Sciatic nerve (tissue), 2 donors: ENCODE data around the gene GBX1. TPM values are rescaled to one million over a fixed set of nuclear protein-coding genes. Genes with fewer than 3 reads are reported as not detected.

Experiments used
- ATAC-seq: fragments of 200-7000 bp; cut with Tn5 transposase; one replicate; pipeline ENCODE4 v1.9.1; 2020; ENCODE audit warnings: mild to moderate bottlenecking, moderate library complexity
- DNase-seq: peaks from one replicate; pipeline ENCODE4 v3.0.0-alpha.2; 2020; ENCODE audit warnings: low spot score
- intact Hi-C: fragments of 100-400 bp; cut with DNase I; formaldehyde crosslinking; loops from one replicate; pipeline ENCODE4 v1.14.2; 2022
- total RNA-seq: library from RNA; stranded (reverse); fragmentation: NEBNext Ultra II Directional; extraction: Animal tissue kit (Norgen Biotek cat#: 25700); gene quantifications from one replicate; pipeline ENCODE4 v1.2.1, GENCODE V29; 2021
- donor health status: DM: no; HTN: no; CAD: no.
- donor health status: DM: no; HTN: no; CAD: no.

Gene GBX1
- total RNA-seq, 1 donor from 2014 or later, result not detected

DNA sequence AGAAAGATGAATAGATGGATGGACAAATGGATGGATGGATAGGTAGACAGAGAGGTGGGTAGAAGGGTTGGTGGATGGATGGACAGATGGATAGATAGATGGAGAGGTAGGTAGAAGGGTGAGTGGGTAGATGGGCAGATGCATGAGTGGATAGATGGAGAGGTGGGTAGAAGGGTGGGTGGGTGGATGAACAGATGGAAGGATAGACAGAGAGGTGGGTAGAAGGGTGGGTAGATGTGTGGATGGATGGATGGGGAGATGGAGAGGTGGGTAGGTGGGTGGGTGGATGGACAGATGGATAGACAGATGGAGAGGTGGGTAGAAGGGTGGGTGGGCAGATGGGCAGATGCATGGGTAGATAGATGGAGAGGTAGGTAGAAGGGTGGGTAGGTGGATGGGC lies 30.4 kb upstream of the GBX1 start:
- ATAC-seq (no peak), DNase-seq (no peak)
- intact Hi-C loops, result no loop called here

DNA sequence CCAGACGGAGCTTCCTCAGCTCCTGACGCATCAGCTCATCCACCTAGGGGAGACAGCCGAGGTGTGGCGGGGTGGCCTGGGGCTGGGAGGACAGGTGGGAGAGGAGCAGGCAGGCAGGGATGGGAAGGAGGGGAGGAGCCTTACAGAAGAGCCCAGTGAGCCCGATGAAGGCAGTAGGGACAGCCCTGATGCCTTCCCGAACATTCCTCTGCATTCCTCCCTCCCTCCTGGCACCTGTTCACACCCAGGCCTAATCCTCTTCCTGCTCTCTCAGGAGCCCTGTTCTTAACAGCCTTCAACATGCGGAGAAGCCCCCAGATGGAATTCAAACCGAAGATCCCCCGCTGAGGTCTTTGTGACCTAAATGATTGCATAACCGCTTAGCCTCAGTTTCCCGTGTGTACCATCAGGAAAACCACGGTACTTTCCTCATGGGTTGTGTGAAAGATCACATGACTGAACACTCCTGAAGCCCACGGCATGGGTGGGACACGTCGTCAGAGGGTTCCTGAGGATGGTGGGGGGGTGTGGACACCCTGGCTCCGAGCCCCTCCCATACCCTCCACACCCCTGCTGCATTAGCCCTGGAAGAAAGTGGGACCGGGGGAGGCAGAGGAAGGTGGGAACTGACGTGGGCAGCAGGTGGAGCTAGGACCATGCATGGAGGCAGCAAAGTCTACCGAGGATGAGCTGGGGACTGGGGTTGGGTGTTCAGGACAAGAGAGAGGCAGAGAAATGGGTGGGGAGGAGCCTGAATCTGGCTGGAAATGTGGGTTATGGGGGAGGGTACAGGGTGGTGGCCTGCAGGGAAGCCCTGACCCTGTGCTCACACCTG lies 28.3 kb upstream of the GBX1 start:
- no peak for ATAC-seq
- intact Hi-C loops, result no loop called here

DNA sequence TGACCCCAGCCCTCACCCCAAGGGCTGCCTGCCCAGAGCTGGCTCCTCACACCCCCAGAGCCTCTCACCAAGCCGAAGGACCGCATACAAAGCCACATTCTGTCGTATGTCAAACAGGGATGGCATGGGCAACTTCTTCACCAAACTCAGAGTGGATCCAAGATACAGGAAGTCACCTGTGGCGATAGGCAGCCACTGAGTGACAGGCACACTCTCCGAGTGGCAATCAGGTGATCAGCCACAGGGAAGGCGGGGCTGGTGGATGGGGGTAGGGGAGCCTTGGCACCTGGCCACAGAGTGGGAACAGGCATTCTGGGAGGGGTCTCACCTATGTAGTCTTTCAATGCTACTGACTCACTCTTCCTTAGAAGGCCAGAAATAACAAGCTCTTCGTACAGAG lies 26.7 kb upstream of the GBX1 start:
- DNase-seq, result no peak
- no peak for ATAC-seq
- intact Hi-C loops, result no loop called here

More for the DNA sequence above, 28.3 kb upstream of the GBX1 start:
- no peak for DNase-seq

DNA sequence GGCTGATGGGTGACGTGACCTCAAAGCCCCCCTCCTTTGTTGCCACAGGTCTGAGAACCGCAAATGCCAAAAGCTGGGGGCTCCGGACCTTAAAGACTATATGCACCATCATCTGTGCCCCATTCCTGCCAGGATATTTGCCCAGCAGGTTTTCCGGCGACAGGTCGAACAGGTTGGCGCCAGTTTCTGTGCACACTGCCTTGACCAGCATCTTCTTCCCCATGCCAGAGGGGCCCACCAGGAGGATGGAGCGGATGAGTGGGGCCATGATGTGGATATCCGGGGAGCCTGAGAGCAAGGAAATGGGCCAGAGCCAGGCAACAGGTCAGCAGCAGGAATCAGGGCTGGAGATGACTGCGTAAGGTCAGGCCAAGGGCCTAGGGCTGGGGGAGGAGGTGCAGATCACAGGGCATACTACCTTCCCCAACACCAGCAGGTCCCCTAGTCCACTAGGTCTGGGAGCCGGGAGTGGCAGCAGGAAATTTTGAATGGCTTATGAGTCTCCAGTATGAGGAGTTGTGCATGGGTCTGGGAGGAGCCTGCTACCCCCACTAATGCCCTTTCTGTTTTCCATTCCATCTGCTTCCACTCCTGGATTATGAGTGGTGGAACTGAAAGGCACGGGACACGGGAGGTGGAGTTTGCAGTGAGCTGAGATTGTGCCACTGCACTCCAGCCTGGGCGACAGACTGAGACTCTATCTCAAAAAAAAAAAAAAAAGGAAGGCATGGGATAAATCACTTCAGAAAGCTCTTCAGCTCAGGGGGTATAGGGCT lies 25.9 kb upstream of the GBX1 start:
- DNase-seq, result no peak
- ATAC-seq, result no peak
- intact Hi-C loops, result no loop called here

DNA sequence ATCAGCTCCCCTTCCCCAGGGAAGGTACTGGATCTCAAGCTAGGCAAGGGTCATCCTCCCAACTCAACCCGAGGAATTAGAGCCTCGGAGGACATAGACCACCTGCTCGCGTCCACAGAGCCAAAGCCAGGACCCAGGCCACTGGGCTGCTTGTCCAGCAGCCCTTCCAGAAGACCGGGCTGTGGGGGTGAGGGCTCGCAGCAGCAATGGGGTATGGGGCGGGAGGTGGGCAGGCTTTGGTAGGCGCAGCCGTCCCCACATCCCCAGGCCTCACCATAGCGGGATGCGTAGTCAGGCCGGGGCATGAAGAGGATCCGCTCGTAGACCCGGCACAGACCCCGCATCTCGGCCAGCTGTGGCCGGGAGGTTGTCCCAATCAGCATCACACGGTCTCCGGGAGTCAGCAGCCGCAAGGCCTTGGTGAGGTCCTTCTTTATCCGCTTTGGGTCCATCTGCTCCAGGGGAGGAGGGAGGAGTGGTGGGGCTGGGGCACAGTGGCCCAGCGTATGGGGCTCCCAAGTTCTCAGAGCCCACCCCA lies 24.6 kb upstream of the GBX1 start:
- DNase-seq, result no peak
- ATAC-seq, result no peak
- intact Hi-C loops, result no loop called here

DNA sequence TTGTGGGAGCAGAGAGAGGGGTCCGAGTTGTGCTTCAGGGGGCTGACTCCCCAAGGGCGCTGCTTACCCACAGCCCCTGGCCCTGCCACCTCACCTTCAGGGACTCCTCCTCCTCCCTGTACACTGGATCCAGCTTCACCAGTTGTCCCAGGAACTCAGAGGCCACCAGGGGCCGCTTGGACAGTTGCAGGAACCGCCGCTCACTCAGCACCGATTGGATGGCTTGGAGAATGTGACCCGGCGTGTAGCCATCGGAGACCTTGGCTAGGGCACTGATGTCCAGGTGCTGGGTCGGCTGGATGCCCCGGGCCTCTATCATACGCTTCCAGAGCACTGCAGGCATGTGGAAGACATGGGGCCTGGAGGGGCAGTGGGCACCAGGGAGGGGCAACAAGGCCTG lies 24.1 kb upstream of the GBX1 start:
- intact Hi-C loops, result no loop called here
- ATAC-seq (no peak), DNase-seq (no peak)

DNA sequence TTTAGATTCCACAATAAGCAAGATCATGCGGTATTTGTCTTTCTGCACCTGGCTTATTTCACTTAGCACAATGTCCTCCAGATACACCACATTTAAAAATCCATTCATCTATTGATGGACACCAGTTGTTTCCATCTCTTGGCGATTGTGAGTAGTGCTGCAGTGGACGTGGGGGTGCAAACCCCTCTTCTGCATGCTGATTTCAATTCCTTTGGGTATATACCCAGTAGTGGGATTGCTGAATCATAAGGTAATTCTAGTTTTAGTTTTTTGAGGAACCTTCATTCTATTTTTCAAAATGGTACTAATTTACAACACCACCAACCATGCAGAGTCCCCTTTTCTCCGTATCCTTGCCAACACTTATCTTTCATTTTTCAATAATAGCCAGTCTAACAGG lies 21.5 kb upstream of the GBX1 start:
- intact Hi-C loops, result no loop called here
- DNase-seq (no peak), ATAC-seq (no peak)

DNA sequence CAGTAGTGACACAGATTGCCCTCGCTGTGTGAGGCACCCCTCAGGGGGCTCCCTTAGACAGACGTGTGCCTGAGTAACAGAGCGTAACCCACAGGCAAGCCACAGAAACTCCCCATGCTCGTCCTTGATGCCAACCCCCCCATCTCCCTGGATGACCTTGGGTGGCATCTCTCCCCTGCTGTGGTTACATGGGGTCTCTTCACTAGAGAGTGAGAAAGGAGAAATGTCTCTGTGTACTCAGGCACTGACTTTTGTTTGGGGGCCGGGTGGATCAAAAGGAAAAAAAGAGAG lies 20.7 kb upstream of the GBX1 start:
- intact Hi-C loops, result no loop called here
- no peak for DNase-seq
- peak; percentile 9 for ATAC-seq

DNA sequence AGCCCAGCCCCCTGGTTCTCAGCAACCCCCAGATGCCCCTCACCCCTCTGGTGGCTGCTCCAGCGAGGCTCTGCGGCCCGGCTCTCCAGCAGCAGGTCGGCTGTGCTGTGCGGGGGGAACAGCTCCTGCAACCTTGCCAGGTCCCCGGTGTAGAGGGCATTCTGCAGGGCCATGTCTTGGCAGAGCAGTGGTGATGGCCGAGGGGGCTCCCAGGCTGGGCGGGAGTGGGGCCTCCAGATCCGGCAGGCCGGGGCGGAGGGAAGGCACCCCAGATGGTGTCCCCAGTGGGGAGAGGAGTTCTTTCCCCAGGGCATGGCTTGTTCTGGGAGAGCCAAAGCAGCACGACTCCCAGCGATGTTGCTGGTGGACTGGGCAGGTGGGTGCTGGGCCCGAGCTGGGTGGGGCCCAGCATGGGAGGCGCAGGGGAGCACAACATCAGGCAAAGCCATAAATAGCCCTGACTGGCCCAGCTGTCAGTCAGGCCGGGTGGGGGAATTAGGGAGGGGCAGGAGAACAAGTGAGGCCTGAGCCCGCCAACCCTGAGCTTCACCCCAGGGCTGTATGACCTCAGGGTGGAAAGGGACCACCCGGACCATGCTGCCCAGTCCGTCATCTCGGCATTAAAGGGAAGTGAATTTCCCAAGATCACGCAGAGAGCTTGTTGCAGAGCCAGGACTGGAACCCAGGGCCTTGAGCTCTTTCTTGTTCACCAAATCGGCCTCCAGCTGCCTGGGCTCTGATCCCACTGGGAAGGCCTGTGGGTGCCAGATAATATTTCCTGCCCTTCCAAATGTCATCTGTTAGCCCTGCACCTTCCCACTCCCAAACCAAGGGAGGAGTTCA lies 20.1 kb upstream of the GBX1 start:
- DNase-seq (no peak), ATAC-seq (no peak)
- intact Hi-C loops, result no loop called here

DNA sequence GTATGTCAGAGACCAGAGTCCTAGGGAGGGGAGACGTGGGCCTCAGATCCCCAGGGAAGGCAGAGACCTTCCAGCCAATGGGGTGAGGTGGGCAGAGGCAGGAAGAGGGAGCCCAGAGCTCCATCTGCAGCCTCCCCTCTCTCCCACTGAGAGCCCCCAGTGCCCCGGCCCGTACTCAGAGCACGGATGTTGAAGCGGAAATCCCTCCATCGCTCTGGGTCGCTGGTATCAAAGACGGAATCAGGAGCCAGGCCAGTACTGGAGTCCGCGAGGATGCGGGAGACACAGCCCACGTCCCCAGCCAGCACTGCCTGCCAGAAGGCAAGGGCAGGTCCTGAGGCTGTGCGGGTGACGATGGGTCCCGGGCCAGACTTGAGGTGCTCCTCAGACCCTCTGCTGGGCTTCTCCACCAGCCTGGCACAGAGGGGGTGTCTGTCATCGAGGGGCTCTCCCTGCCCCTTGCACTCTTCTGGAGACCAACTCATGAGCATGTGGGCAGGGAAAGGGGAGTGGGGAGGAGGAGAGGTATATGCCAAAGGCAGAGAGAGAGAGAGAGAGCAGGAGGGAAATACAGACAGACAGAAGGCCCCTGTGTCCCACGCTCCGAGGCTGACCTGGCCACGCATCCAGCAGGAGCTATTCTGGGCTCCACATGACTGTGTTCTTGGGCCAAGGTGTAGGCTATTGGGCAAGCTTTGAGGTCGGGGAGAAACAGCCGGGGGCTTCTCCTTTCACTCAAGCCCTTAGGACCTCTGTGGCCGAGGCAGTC lies 19.3 kb upstream of the GBX1 start, which contains the start of gene ASB10:
ASB10 (minus strand) TSS at position 611 of the 769 bp plus-strand sequence; CDS start at position 491, 120 bp downstream.
- intact Hi-C loops, result no loop called here
- ATAC-seq, result peak; percentile 32
- no peak for DNase-seq

DNA sequence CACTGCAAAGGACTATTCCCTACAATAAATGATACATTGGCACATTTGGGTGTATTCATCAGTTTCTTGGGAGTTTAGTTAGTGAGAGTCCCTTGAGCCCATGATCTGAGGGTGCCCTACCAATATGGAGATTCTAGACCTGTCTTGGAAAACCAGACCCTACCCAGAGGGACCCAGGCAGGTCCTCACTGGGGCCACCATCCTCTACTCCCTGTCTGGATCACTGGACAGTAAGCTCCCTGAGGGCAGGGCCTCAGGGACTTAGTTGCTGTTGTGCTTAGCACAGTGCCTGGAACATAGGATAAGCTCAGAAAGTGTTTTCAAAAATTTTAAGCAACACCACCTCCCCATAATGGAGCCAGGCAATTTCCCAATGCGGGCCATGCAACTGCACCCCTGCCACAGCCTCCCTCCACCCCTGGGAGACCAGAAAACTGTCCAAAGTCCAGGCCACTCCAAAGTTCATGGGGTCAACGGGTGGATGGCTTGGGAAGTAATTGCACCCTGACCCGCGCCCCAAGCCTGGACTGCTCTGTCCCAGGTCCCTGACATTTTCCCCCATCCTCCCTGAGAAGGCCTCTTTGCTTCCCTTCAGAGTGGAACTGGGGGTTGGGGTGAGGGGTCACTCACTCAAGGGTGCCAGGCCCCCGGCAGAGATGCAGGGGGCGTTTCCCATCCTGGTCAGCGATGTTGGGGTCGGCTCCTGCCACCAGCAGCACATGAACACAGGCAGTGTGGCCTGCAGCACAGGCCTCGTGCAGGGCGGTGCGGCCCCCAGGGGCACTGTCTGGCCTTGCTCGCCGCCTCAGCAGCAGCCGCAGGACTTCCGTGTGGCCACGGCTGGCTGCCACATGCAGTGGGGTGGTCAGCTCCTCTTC lies 18.5 kb upstream of the GBX1 start:
- intact Hi-C loops, result no loop called here
- ATAC-seq (no peak), DNase-seq (peak; percentile 18)

DNA sequence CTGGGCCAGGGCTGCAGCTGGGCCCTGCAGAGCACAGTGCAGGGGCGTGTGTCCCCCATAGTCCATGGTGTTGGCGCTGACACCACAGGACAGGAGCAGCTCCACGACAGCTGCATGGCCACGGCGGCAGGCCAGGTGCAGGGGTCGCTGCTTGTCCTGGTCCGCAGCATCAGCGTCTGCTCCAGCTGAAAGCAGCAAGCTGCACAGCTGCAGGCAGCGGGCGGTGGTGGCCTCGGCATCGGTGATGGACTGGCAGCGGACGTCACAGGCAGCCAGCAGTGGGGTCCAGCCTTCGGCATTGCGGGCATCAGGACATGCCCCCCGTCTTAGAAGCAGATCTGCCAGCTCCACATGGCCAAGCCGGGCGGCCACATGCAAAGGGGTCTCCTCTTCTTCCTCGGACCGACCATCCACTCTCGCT lies 13.5 kb upstream of the GBX1 start:
- peak; percentile 35 for DNase-seq
- no peak for ATAC-seq
- intact Hi-C loops, result no loop called here

DNA sequence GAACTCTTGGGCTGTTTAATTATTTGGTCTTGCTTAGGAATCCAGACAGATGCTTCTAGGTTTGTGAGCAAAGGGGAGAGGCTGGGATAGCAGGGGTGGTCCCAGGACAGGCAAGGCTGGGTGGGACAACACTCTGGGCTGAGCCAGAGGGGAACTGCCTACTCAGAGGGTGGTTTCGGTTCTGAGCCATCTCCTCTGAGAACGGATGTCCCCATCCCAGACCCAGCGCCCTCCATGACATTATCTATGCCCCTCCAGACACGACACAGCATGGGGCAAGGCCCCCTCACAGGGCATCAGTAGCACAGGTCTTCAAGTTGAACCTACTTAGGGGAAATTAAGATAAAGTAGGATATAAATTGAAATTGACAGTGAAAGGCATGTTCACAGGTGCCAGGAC lies 12.5 kb upstream of the GBX1 start:
- DNase-seq (peak; percentile 9), ATAC-seq (no peak)
- intact Hi-C loops, result no loop called here

DNA sequence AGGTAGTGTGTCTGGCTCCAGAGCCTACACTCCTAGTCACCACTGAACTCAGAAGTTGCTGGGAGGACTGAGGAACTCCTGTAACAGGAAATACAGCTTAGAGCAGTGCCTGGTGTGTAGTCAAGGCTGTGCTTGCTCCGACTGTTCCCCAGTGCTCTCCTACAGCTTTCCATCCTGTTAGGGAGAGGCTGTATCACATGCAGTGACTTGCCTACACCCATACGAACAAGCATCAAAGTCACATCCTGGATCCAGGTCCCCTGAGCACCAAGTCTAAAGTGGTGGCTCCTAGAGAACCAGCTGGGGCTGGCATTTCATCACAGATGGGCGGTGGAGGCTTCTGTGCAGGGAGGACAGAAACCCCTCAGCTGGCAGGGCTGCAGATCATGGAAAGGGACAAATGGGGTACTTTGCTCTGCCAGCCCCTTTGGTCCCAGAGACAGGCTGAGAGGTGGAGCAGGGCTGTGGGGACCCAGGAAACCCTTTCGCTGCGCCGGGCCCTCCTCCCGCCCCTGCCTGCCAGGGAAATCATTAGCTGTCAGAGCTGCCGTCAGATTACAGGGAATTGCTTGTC lies 11.9 kb upstream of the GBX1 start:
- no peak for ATAC-seq
- DNase-seq, result peak; percentile 15
- intact Hi-C loops, result no loop called here

DNA sequence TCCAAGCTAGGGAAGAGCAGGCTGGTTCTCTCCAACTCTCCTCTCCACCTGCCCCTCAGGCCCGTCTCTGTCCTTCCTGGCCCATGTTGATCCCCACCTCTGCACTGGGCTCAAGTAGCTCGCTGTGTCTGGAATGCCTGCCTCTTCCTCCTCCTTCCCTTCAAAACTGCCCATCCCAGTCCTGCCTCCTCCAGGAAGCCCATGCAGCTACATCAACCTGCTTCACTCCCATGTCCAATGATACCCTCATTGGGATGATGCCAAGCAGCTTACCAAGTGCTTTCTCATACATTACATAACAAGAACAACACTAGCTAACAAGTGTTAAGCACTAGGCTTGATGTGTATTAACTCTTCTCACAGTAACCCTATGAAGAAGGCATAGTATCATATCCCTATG lies 11.3 kb upstream of the GBX1 start:
- peak; percentile 7 for DNase-seq
- intact Hi-C loops, result no loop called here
- ATAC-seq, result no peak

DNA sequence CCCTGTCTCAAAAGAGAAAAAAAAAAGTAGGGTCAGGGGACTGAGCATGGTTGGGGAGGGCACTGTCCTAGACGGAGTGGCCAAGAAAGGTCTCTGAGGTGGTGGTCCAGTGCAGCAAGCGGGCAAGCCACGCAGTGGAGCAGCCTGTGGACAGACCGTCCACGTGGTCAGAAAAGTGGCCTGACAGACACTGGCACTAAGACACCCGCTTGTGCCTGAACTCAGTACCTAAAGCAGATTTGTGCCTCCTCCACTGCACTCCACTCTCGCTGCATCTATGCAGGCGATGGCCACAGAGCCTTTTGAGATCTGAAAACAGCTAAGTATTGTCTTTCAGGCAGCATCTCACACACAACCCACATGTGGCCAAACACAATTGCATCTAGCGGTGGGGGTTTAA lies 10.7 kb upstream of the GBX1 start:
- no peak for ATAC-seq
- DNase-seq, result peak; percentile 40
- intact Hi-C loops, result no loop called here

DNA sequence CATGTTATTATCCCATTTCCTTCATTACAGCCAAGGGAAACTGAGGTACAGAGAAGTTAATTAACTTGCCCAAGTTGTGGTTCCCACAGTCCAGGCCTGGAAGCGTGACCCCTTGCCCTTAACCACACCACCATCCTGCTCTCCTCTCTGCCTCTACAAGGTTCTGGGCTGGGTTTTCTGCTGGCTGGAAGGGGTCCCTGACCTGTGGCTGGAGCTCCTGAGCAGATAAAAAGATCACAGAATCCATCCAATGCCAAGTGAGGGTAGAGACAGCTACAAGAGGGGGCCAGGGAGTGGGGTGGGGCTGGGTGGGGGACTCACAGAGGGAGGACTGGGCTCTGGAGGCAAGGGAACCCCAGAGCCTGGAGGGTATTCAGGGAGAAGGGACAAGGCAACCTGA lies 9.8 kb upstream of the GBX1 start:
- intact Hi-C loops, result no loop called here
- ATAC-seq (no peak), DNase-seq (peak; percentile 10)
